K562 (cell line): ENCODE measurements around the gene MDM4. TPM values are rescaled to one million over a fixed set of nuclear protein-coding genes. Genes with fewer than 3 reads are reported as not detected.

ENCODE experiments used
- MIER1 ChIP-seq: fragments of 450-650 bp; IDR thresholded peaks from 2 replicates; pipeline ENCODE4 v1.6.1; 2016; ENCODE audit warnings: antibody characterized with exemption, mild to moderate bottlenecking, low read depth
- MNT ChIP-seq, 2 experiments: fragments of 450-650 bp; conservative IDR thresholded peaks; 2 replicates each; pipeline ENCODE4 v1.6.1; 2017; ENCODE audit warnings: mild to moderate bottlenecking in 2 of 2, moderate library complexity in 2 of 2
- NR2C2 ChIP-seq, 2 experiments: fragments of 200-800 bp in 1 of 2; sonication (Bioruptor generic) in 1 of 2; sonication (generic) in 1 of 2; formaldehyde crosslinking in 1 of 2; IDR thresholded peaks; 2 replicates each; pipeline versions ENCODE4 v1.6.1 to v1.8.0; 2016 to 2022; ENCODE audit warnings: mild to moderate bottlenecking in 1 of 2, missing compliant biosample characterization in 1 of 2, missing genetic modification characterization in 1 of 2, missing genetic modification reagents in 1 of 2
- RBFOX2 ChIP-seq: fragments of 200-400 bp; formaldehyde crosslinking; IDR thresholded peaks from 2 replicates; pipeline ENCODE4 v1.6.1; 2017; ENCODE audit warnings: low read depth, mild to moderate bottlenecking, low read length, moderate library complexity
- SIX5 ChIP-seq, 2 experiments: IDR thresholded peaks; 2 replicates each; pipeline ENCODE4 v1.6.1; 2011; ENCODE audit warnings: low read length in 2 of 2, borderline replicate concordance in 1 of 2, low read depth in 1 of 2, mild to moderate bottlenecking in 1 of 2, moderate library complexity in 1 of 2; ENCODE audit not compliant: insufficient read depth in 1 of 2
- ZKSCAN8 ChIP-seq: fragments of 200-800 bp; sonication (Bioruptor generic); IDR thresholded peaks from 2 replicates; pipeline ENCODE4 v1.6.1; 2016; ENCODE audit warnings: missing genetic modification characterization, missing compliant biosample characterization
- ZNF512 ChIP-seq: IDR thresholded peaks from 2 replicates; pipeline ENCODE4 v1.6.1; 2016; ENCODE audit warnings: missing genetic modification characterization, missing compliant biosample characterization
- ZNF740 ChIP-seq, 3 experiments: fragments of 200-800 bp in 1 of 3; sonication (Bioruptor generic) in 1 of 3; sonication (generic) in 1 of 3; formaldehyde crosslinking in 1 of 3; IDR thresholded peaks; 2 replicates each; pipeline versions ENCODE4 v1.6.1 to v1.8.0; 2016 to 2022; ENCODE audit warnings: mild to moderate bottlenecking in 2 of 3, missing compliant biosample characterization in 2 of 3, missing genetic modification characterization in 2 of 3, missing genetic modification reagents in 1 of 3
- polyA plus RNA-seq, 8 experiments: library from polyadenylated mRNA; depleted of rRNA in 4 of 8; stranded (reverse) in 5 of 8; unstranded in 3 of 8; fragments of >200 nt; fragmentation: Nextera tagmentation in 2 of 8; fragmentation: Illumina TruSeq in 1 of 8; extraction: Ambion mirVana in 2 of 8; extraction: Trizol in 1 of 8; gene quantifications; 2 replicates each; pipeline versions ENCODE4 v1.2.1 to v1.2.3, GENCODE V29; 2011 to 2014; ENCODE audit warnings: inconsistent platforms in 1 of 8, missing spikeins in 1 of 8
- total RNA-seq, 7 experiments: library from RNA; depleted of rRNA in 6 of 7; stranded (reverse); fragments of >200 nt in 6 of 7; fragmentation: Illumina TruSeq in 2 of 7; extraction: Trizol in 2 of 7; gene quantifications; 2 replicates each; pipeline versions ENCODE4 v1.2.1 to v1.2.3, GENCODE V29; 2011 to 2021; ENCODE audit warnings: low replicate concordance in 1 of 7
- TF ChIP-seq, protein P1 (sequence below): fragments of 450-650 bp; IDR thresholded peaks from 2 replicates; pipeline ENCODE4 v1.6.1; 2017; ENCODE audit warnings: antibody characterized with exemption

The MDM4 gene
- total and polyA plus RNA-seq, 9 of the 15 experiments (the other 6 are each of a cell fraction or from before 2014, with no cell fraction given), result 3.3 to 61.7 (median 21.2) TPM

DNA sequence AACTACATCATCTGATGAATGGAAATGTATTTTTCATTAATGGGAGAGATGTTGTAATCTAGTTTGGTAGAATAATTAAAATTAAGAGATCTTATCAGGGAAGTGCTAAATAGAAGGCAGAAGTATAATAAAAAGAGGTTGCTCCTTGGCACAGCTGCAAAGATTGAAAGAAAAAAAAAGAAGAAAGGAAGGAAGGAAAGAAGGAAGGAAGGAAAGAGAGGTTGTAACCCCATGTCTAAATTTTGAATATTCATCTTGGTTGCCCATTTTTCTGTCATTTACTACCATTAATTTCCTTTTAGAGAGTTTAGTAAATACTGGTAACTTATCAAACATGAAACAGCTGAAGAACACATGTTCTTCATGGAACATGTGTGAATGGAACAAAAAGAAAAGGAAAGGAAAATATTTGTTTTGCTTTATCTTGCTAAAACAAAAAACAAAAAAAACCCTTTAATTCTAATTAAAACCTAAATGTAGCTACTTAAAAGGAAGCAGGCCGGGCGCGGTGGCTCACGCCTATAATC lies 10.5 kb upstream of the MDM4 start (continued):
- TF ChIP-seq ZNF512 (peak; percentile 92), NR2C2 (CRISPR knock-in tag; IDR thresholded peaks at IDR 0.05) (no peak), NR2C2 (tag; IDR thresholded peaks at IDR 0.05) (0 out of 2 replicates have a peak, but pooled peaks have one; percentile 28), RBFOX2 (peak; percentile 13; the same call in 1 of the 2 replicates), MNT (conservative IDR thresholded peaks at IDR 0.05) (peak; percentile 46; a peak in 2 of 4 replicates), SIX5 (IDR thresholded peaks at IDR 0.05; ENCODE audit: borderline replicate concordance in 1 of 2, insufficient read depth in 1 of 2, low read depth in 1 of 2, low read length in 2 of 2) (peak in 1 of 2 experiments; percentile 16; a peak in 1 of 4 replicates), ZNF740 (CRISPR knock-in tag; IDR thresholded peaks at IDR 0.05) (no peak), ZNF740 (tag; IDR thresholded peaks at IDR 0.05) (no peak), ZKSCAN8 (CRISPR knock-in tag) (no peak), MIER1 (0 out of 2 replicates have a peak, but pooled peaks have one; percentile 22)
- TF ChIP-seq, protein P1, sequence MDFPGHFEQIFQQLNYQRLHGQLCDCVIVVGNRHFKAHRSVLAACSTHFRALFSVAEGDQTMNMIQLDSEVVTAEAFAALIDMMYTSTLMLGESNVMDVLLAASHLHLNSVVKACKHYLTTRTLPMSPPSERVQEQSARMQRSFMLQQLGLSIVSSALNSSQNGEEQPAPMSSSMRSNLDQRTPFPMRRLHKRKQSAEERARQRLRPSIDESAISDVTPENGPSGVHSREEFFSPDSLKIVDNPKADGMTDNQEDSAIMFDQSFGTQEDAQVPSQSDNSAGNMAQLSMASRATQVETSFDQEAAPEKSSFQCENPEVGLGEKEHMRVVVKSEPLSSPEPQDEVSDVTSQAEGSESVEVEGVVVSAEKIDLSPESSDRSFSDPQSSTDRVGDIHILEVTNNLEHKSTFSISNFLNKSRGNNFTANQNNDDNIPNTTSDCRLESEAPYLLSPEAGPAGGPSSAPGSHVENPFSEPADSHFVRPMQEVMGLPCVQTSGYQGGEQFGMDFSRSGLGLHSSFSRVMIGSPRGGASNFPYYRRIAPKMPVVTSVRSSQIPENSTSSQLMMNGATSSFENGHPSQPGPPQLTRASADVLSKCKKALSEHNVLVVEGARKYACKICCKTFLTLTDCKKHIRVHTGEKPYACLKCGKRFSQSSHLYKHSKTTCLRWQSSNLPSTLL, result no peak
